HepG2 (cell line): Measurements from ENCODE around the gene BPI. TPM values are rescaled to one million over a fixed set of nuclear protein-coding genes. Genes with fewer than 3 reads are reported as not detected.

Experiments
- CBFB ChIP-seq: sonication (generic); formaldehyde crosslinking; IDR thresholded peaks from 2 replicates; pipeline ENCODE4 v1.4.0; 2020; ENCODE audit warnings: missing genetic modification reagents
- CHD2 ChIP-seq: IDR thresholded peaks from 2 replicates; pipeline ENCODE4 v1.6.1; 2011; ENCODE audit warnings: low read depth, low read length, improper control_type of control experiment
- ELF4 ChIP-seq: sonication (generic); formaldehyde crosslinking; IDR thresholded peaks from 2 replicates; pipeline ENCODE4 v1.5.0; 2020; ENCODE audit warnings: missing genetic modification reagents, mild to moderate bottlenecking, moderate library complexity, borderline replicate concordance
- FOSL2 ChIP-seq: sonication (generic); formaldehyde crosslinking; IDR thresholded peaks from 2 replicates; pipeline ENCODE4 v1.4.0; 2020; ENCODE audit warnings: missing genetic modification reagents
- IKZF1 ChIP-seq: fragments of 450-650 bp; IDR thresholded peaks from 2 replicates; pipeline ENCODE4 v1.7.1; 2016
- ISL2 ChIP-seq: sonication (generic); formaldehyde crosslinking; IDR thresholded peaks from 2 replicates; pipeline ENCODE4 v1.5.0; 2020; ENCODE audit warnings: missing genetic modification reagents
- MEF2D ChIP-seq: sonication (generic); formaldehyde crosslinking; IDR thresholded peaks from 2 replicates; pipeline ENCODE4 v1.5.1; 2020; ENCODE audit warnings: mild to moderate bottlenecking, missing genetic modification reagents
- MLXIP ChIP-seq: sonication (generic); formaldehyde crosslinking; IDR thresholded peaks from 2 replicates; pipeline ENCODE4 v1.9.0; 2021; ENCODE audit warnings: missing genetic modification reagents, borderline replicate concordance
- MNT ChIP-seq: fragments of 450-650 bp; IDR thresholded peaks from 2 replicates; pipeline ENCODE4 v1.6.1; 2016
- PBX2 ChIP-seq: IDR thresholded peaks from 2 replicates; pipeline ENCODE4 v1.6.1; 2016; ENCODE audit warnings: control low read depth
- RNF219 ChIP-seq: sonication (generic); formaldehyde crosslinking; IDR thresholded peaks from 2 replicates; pipeline ENCODE4 v1.5.0; 2020; ENCODE audit warnings: mild to moderate bottlenecking, missing genetic modification reagents
- STAT6 ChIP-seq: sonication (generic); formaldehyde crosslinking; IDR thresholded peaks from 2 replicates; pipeline ENCODE4 v1.4.0; 2020; ENCODE audit warnings: missing genetic modification reagents, mild to moderate bottlenecking, borderline replicate concordance
- TCF7L2 ChIP-seq: IDR thresholded peaks from 2 replicates; pipeline ENCODE4 v1.6.1; 2011; ENCODE audit warnings: mild to moderate bottlenecking, low read depth, low read length, moderate library complexity
- U2AF2 ChIP-seq: fragments of 200-400 bp; formaldehyde crosslinking; IDR thresholded peaks from 2 replicates; pipeline ENCODE4 v1.6.1; 2017; ENCODE audit warnings: low read depth, mild to moderate bottlenecking, low read length
- ZNF317 ChIP-seq: sonication (generic); formaldehyde crosslinking; IDR thresholded peaks from 2 replicates; pipeline ENCODE4 v1.5.0; 2020; ENCODE audit warnings: mild to moderate bottlenecking, missing genetic modification reagents
- ZNF496 ChIP-seq: sonication (generic); formaldehyde crosslinking; IDR thresholded peaks from 2 replicates; pipeline ENCODE4 v1.8.1; 2023; ENCODE audit warnings: mild to moderate bottlenecking, moderate library complexity, missing genetic modification reagents; ENCODE audit not compliant: insufficient replicate concordance
- ZNF501 ChIP-seq: sonication (generic); formaldehyde crosslinking; IDR thresholded peaks from 2 replicates; pipeline ENCODE4 v1.5.1; 2020; ENCODE audit warnings: mild to moderate bottlenecking, moderate library complexity, missing genetic modification reagents
- ZNF556 ChIP-seq: sonication (generic); formaldehyde crosslinking; IDR thresholded peaks from 2 replicates; pipeline ENCODE4 v1.4.0; 2020; ENCODE audit warnings: mild to moderate bottlenecking, missing genetic modification reagents, borderline replicate concordance
- polyA plus RNA-seq, 8 experiments: library from polyadenylated mRNA; depleted of rRNA in 3 of 8; stranded (reverse) in 7 of 8; unstranded in 1 of 8; fragments of >200 nt; fragmentation: Illumina TruSeq in 4 of 8; extraction: Trizol in 4 of 8; gene quantifications; 2 replicates each; pipeline versions ENCODE4 v1.2.1 to v1.2.3, GENCODE V29; 2011 to 2016; ENCODE audit warnings: low read depth in 4 of 8, missing spikeins in 1 of 8, mixed read lengths in 1 of 8; ENCODE audit not compliant: insufficient read depth in 1 of 8
- total RNA-seq, 5 experiments: library from RNA; depleted of rRNA; stranded (reverse); fragments of >200 nt; fragmentation: Illumina TruSeq; extraction: Trizol; gene quantifications; 2 replicates each; pipeline ENCODE4 v1.2.3, GENCODE V29; 2016; ENCODE audit warnings: low read depth in 1 of 5

The BPI gene
- total and polyA plus RNA-seq, 2 of the 13 experiments (the other 11 are each of a cell fraction or from before 2014, with no cell fraction given), result not detected

- TF ChIP-seq MNT, result no peak
- TF ChIP-seq PBX2, result no peak
- peak; percentile 37; the same call in 1 of the 2 replicates for TF ChIP-seq ISL2 (CRISPR knock-in tag)
- TF ChIP-seq MLXIP (CRISPR knock-in tag), result no peak
- peak; percentile 83 for TF ChIP-seq STAT6 (CRISPR knock-in tag)
- TF ChIP-seq CHD2, result no peak
- peak; percentile 73; the same call in 1 of the 2 replicates for TF ChIP-seq ZNF317 (CRISPR knock-in tag)
- TF ChIP-seq MEF2D (CRISPR knock-in tag), result peak; percentile 58
- peak; percentile 52 for TF ChIP-seq FOSL2 (CRISPR knock-in tag)
- TF ChIP-seq ZNF556, result no peak
- no peak for TF ChIP-seq U2AF2
- no peak for TF ChIP-seq ZNF496 (CRISPR knock-in tag)
- TF ChIP-seq ELF4, result 0 out of 2 replicates have a peak, but pooled peaks have one; percentile 52
- TF ChIP-seq IKZF1, result no peak
- peak; percentile 92 for TF ChIP-seq ZNF501 (CRISPR knock-in tag)
- no peak for TF ChIP-seq TCF7L2
- no peak for TF ChIP-seq CBFB (CRISPR knock-in tag)
- no peak for TF ChIP-seq RNF219 (CRISPR knock-in tag)
Measured at GRCh38 chr20:38343311-38344106, 39.6 kb downstream of the BPI start (continued).
